PFSK-1 (cell line): Measurements from ENCODE around the gene EHD3.

Source experiments
- FOXP2 ChIP-seq: optimal IDR thresholded peaks from 2 replicates; pipeline ENCODE3; 2011; ENCODE audit warnings: borderline replicate concordance, control low read depth, inconsistent platforms; ENCODE audit not compliant: insufficient read depth; ENCODE audit errors: extremely low read length, extremely low read depth
- POLR2AphosphoS5 ChIP-seq: IDR thresholded peaks from 2 replicates; pipeline ENCODE4 v1.6.1; 2012; ENCODE audit warnings: low read depth, mild to moderate bottlenecking, control low read depth, low read length, moderate library complexity
- REST ChIP-seq, 2 experiments: IDR thresholded peaks; 2 replicates each; pipeline versions ENCODE4 v1.6.1 to v1.8.0; 2011 to 2012; ENCODE audit warnings: low read depth in 2 of 2, low read length in 2 of 2, control low read depth in 1 of 2, inconsistent platforms in 1 of 2, mild to moderate bottlenecking in 1 of 2, moderate library complexity in 1 of 2; ENCODE audit not compliant: insufficient read depth in 1 of 2
- SIN3A ChIP-seq: IDR thresholded peaks from 2 replicates; pipeline ENCODE4 v1.6.1; 2012; ENCODE audit warnings: mild to moderate bottlenecking, low read length, moderate library complexity, borderline replicate concordance; ENCODE audit not compliant: insufficient read depth
- TAF1 ChIP-seq: IDR thresholded peaks from 2 replicates; pipeline ENCODE4 v1.6.1; 2012; ENCODE audit warnings: low read length, control low read depth, borderline replicate concordance; ENCODE audit not compliant: insufficient read depth

Gene EHD3

GRCh38 chr2:31208240-31208639 is 25.7 kb upstream of the EHD3 start:
- TF ChIP-seq POLR2AphosphoS5 (no peak), SIN3A (no peak), REST (IDR thresholded peaks at IDR 0.05; ENCODE audit: insufficient read depth in 1 of 2, low read depth in 2 of 2, low read length in 2 of 2) (no peak), FOXP2 (no peak), TAF1 (no peak)

GRCh38 chr2:31212659-31213600 is 21.0 kb upstream of the EHD3 start:
- TF ChIP-seq POLR2AphosphoS5: no peak
- no peak for TF ChIP-seq SIN3A
- TF ChIP-seq TAF1: no peak
- TF ChIP-seq REST (IDR thresholded peaks at IDR 0.05; ENCODE audit: insufficient read depth in 1 of 2, low read depth in 2 of 2, low read length in 2 of 2): no peak
- no peak for TF ChIP-seq FOXP2

GRCh38 chr2:31213601-31214443 is 20.1 kb upstream of the EHD3 start:
- TF ChIP-seq SIN3A: no peak
- TF ChIP-seq TAF1: no peak
- no peak for TF ChIP-seq POLR2AphosphoS5
- no peak for TF ChIP-seq FOXP2
- TF ChIP-seq REST (IDR thresholded peaks at IDR 0.05; ENCODE audit: insufficient read depth in 1 of 2, low read depth in 2 of 2, low read length in 2 of 2): no peak

- TF ChIP-seq SIN3A (no peak), TAF1 (no peak), POLR2AphosphoS5 (no peak), FOXP2 (no peak), REST (IDR thresholded peaks at IDR 0.05; ENCODE audit: insufficient read depth in 1 of 2, low read depth in 2 of 2, low read length in 2 of 2) (no peak)
These were observed 19.5 kb upstream of the EHD3 start for GRCh38 chr2:31214444-31214915.
